ENCODE measurements around the gene ARF3. TPM values are rescaled to one million over a fixed set of nuclear protein-coding genes. Genes with fewer than 3 reads are reported as not detected.

ARF3 gene
- total and polyA plus RNA-seq, 9 of the 15 experiments (the other 6 are each of a cell fraction or from before 2014, with no cell fraction given) = 5.9 to 170 (median 64.4) TPM

DNA sequence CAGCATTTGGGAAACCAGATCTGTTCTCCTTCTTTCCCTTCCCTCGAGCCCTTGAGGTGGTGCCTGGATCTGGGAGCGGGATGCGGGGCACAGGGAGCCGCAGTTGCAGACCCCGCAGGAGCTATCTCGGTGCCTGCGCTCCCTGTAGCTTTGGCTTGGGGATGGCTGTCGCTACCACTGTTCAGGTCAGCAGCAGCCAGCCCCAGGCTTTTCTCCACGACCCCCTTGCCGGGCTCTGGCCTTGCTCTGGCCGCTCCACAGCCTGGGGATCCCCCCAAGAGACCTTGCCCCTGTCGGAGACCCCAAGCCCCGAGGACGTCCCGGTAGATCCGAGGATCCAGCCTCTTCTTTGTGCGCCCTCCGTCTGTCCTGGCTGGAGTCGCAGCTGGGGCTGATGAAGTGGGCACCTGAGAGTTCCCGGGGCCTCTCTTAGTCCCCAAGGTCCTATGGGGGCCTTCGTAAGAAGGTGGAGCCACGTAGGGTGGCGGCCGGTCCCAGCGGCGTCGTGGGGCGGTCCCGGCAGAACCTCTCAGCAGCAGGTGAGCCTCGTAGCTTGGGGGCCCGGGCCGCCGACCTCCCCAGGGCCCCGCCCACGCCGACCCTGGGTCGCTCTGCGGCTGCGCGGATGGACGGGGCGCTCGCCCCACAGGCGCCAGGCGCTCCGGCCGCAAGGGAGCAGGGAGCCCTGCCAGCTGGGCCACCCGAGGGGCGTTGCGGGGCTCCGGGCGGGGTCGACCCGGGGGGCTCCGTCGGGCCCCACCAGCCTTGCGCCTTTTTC, 40.6 kb upstream of the ARF3 start:
- CTCF ChIA-PET (ENCODE audit: low intra/inter-chr PET ratio) = interaction anchor here (0.8 to 1.3 kb wide), 3 partner anchors 46 to 95 kb away, joined by 3 to 4 read pairs (median 3); no protein-coding TSS in a partner anchor
- no peaks in the 10 kb centered on the region for H3K9me1 ChIP-seq (ENCODE audit: control insufficient read depth, insufficient read depth, low read length)
- in situ Hi-C loops (cut with MboI) (no loop called here), intact Hi-C loops (cut with micrococcal nuclease) (loop anchor here (2.0 to 10.0 kb wide), 2 partner anchors 21 to 237 kb away; partner anchors contain the start of gene PRKAG1)
- POLR2A ChIA-PET = interaction anchor here (0.6 to 9.5 kb wide), 5 partner anchors 8 to 490 kb away, joined by 3 to 78 read pairs (median 4); partner anchors contain the start of gene PRKAG1
- ATAC-seq (peak; percentile 47), FAIRE-seq (no peak), DNase-seq (ENCODE audit: extremely low read depth in 1 of 4, low spot score in 3 of 4) (peak; percentile 34 to 84 (median 80))
- H2AFZ ChIP-seq (ENCODE audit: low read depth, low read length) = peak overlapping the region; percentile 83
- no TSS peak for BruUV-seq (replicated peaks)
- peak overlapping the region; percentile 36 to 90 for H3K9ac ChIP-seq (ENCODE audit: insufficient read depth in 1 of 2, low read depth in 2 of 2, low read length in 2 of 2)
- H3K27ac ChIP-seq (ENCODE audit: extremely low read depth, low read depth, low read length) = no peak overlapping the region; the same call in 2 of the 3 replicates
- H3K36me3 ChIP-seq (ENCODE audit: control insufficient read depth, insufficient read depth, low read length) = peaks cover 26% of the 10 kb centered on the region; the same call in 2 of the 3 replicates
- peak overlapping the region; percentile 40 for H3K4me3 ChIP-seq
- no peaks in the 10 kb centered on the region for H3K9me3 ChIP-seq (replicated peaks; ENCODE audit: control insufficient read depth, insufficient read depth, low read depth, low read length)
- no peaks in the 10 kb centered on the region for H4K20me1 ChIP-seq (replicated peaks; ENCODE audit: control insufficient read depth, insufficient read depth, low read length)
- peak overlapping the region; percentile 74; the same call in 1 of the 2 replicates for H3K4me2 ChIP-seq (ENCODE audit: insufficient read depth, low read length)
- peaks cover 14 to 51% of the 10 kb centered on the region in 2 experiments for H3K4me1 ChIP-seq (replicated peaks in 1 of 2; ENCODE audit: control insufficient read depth in 2 of 2, insufficient read depth in 2 of 2, low read length in 2 of 2)
- WGBS (ENCODE audit: insufficient coverage, low coverage, missing lambda C conversion rate) = 77% methylated on average over 21 of the region's 57 CpGs
- TF ChIP-seq USF2 (CRISPR knock-in tag; IDR thresholded peaks at IDR 0.05) (no peak), EGR1 (conservative IDR thresholded peaks at IDR 0.05) (peak; percentile 39; the same call in 1 of the 2 replicates), KDM5B (IDR thresholded peaks at IDR 0.05; ENCODE audit: insufficient replicate concordance, low read depth, low read length) (no peak), ZBTB33 (CRISPR knock-in tag; IDR thresholded peaks at IDR 0.05) (peak; percentile 88), ERF (CRISPR knock-in tag; IDR thresholded peaks at IDR 0.05) (0 out of 2 replicates have a peak, but pooled peaks have one; percentile 3), ARID1B (IDR thresholded peaks at IDR 0.05) (no peak), ZEB2 (IDR thresholded peaks at IDR 0.05) (no peak), POLR2G (IDR thresholded peaks at IDR 0.05; ENCODE audit: low read depth, low read length) (peak; percentile 66), PHF21A (IDR thresholded peaks at IDR 0.05; ENCODE audit: borderline replicate concordance, low read depth) (no peak), NRF1 (conservative IDR thresholded peaks at IDR 0.05 in 1 of 2, IDR thresholded peaks at IDR 0.05 in 1 of 2) (peak; percentile 81 to 83)
- H3K27me3 ChIP-seq (ENCODE audit: control insufficient read depth in 2 of 2, insufficient read depth in 2 of 2, low read length in 2 of 2) = no peaks in the 10 kb centered on the region
- H3K79me2 ChIP-seq (ENCODE audit: control insufficient read depth, insufficient read depth, low read length) = peaks cover 16% of the 10 kb centered on the region; the same call in 2 of the 3 replicates

Data from K562 (cell line).